ENCODE measurements around the gene ZDHHC11B. TPM values are rescaled to one million over a fixed set of nuclear protein-coding genes. Genes with fewer than 3 reads are reported as not detected.
"Not testable (repeated sequence)": the region's sequence is repeated elsewhere in the genome, so short reads cannot be mapped to it uniquely, and the experiment has no call there.

Gene ZDHHC11B
- polyA plus RNA-seq, 1 donor (not counting 4 experiments of a cell fraction or from before 2014, with no cell fraction given) = 0.18 TPM

GRCh38 chr5:690293-690692, 94.2 kb downstream of the ZDHHC11B start:
- H3K27ac ChIP-seq (ENCODE audit: control insufficient read depth, insufficient read depth, low read length); dilution Hi-C loops (cut with MboI; ENCODE audit: extremely low pct_ligation_motif_present, low sequenced_read_pairs); H3K4me2 ChIP-seq (ENCODE audit: control insufficient read depth, extremely low read depth, insufficient read depth, low read depth, low read length); DNase-seq (ENCODE audit: low read depth, low spot score); H3K79me2 ChIP-seq (ENCODE audit: control insufficient read depth, insufficient read depth, low read length); H3K4me3 ChIP-seq (ENCODE audit: control insufficient read depth in 2 of 3, extremely low read depth in 1 of 3, insufficient read depth in 2 of 3, low read depth in 1 of 3, low read length in 3 of 3); H4K20me1 ChIP-seq (ENCODE audit: control insufficient read depth, extremely low read depth, insufficient read depth, low read length); H3K9me3 ChIP-seq (ENCODE audit: control insufficient read depth, low read depth, low read length); H2AFZ ChIP-seq (ENCODE audit: control insufficient read depth, low read length); H3K36me3 ChIP-seq (ENCODE audit: control insufficient read depth in 2 of 2, extremely low read depth in 1 of 2, insufficient read depth in 2 of 2, low read length in 2 of 2); H3K9me1 ChIP-seq (ENCODE audit: control insufficient read depth, extremely low read depth, insufficient read depth, low read length); H3K9ac ChIP-seq (ENCODE audit: control insufficient read depth, extremely low read depth, insufficient read depth, low read length); H3K27me3 ChIP-seq (ENCODE audit: control insufficient read depth, extremely low read depth, insufficient read depth, low read length); H3K4me1 ChIP-seq (ENCODE audit: control insufficient read depth, extremely low read depth, insufficient read depth, low read length): not testable (repeated sequence)
- peak; percentile 49 for FAIRE-seq

DNA sequence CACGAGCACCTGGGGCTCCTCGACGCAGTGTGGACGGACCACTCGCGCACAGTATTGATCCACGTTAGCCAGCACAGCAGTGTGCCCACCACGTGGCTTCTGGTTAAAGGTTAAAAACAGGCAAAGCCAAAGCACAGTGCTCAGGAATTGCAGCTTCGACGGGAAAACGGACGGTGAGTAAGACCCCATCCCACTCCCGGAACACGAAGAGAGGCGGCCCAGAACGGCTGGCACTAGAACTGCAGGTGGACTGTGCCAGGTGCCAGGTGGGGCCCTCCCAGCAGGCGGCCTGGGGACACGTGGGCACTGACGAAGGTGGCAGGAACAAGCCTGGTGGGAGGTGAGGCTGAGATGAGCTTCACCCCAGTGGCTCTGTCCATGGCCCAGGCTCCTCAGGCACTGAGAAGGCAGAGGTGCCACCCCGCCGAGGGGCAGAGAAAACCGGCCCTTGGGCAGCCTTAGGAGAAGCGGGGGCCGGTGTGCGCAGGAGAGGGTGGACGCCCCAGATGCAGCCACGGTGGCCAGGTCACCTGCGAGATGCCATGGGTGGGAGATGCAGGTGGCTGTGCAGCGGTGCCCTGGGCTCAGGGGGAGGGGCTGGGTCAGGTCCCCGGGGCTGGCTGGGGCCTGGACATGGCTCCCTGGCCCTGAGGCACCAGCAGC, 96.0 kb downstream of the ZDHHC11B start:
- DNase-seq (ENCODE audit: low read depth, low spot score); FAIRE-seq: not testable (repeated sequence)

DNA sequence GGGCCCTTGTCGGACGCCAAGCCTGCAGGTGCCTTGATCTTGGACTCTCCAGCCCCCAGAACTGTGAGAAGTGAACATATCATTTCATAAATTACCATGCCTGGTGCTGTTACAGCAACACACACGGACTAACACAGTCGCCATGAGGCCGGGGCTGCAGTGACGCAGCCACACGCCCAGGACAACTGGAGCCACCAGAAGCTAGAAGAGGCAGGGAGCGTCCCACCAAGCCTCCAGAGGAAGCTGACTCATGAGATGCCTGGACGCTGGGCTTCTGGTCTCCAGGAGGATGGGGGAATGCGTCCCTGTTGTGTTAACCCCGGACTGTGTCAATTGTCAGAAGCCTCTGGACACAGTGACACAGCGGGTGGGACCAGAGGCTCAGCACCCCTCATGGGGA, 97.6 kb downstream of the ZDHHC11B start:
- H3K79me2 ChIP-seq (ENCODE audit: control insufficient read depth, insufficient read depth, low read length); H4K20me1 ChIP-seq (ENCODE audit: control insufficient read depth, extremely low read depth, insufficient read depth, low read length); DNase-seq (ENCODE audit: low read depth, low spot score); H3K9me1 ChIP-seq (ENCODE audit: control insufficient read depth, extremely low read depth, insufficient read depth, low read length); H3K4me1 ChIP-seq (ENCODE audit: control insufficient read depth, extremely low read depth, insufficient read depth, low read length); H3K27ac ChIP-seq (ENCODE audit: control insufficient read depth, insufficient read depth, low read length); H3K4me3 ChIP-seq (ENCODE audit: control insufficient read depth in 2 of 3, extremely low read depth in 1 of 3, insufficient read depth in 2 of 3, low read depth in 1 of 3, low read length in 3 of 3); H3K9me3 ChIP-seq (ENCODE audit: control insufficient read depth, low read depth, low read length); H3K27me3 ChIP-seq (ENCODE audit: control insufficient read depth, extremely low read depth, insufficient read depth, low read length); H3K9ac ChIP-seq (ENCODE audit: control insufficient read depth, extremely low read depth, insufficient read depth, low read length); dilution Hi-C loops (cut with MboI; ENCODE audit: extremely low pct_ligation_motif_present, low sequenced_read_pairs); H3K36me3 ChIP-seq (ENCODE audit: control insufficient read depth in 2 of 2, extremely low read depth in 1 of 2, insufficient read depth in 2 of 2, low read length in 2 of 2); H2AFZ ChIP-seq (ENCODE audit: control insufficient read depth, low read length); H3K4me2 ChIP-seq (ENCODE audit: control insufficient read depth, extremely low read depth, insufficient read depth, low read depth, low read length); FAIRE-seq: not testable (repeated sequence)

More for the DNA sequence above, 96.0 kb downstream of the ZDHHC11B start:
- H3K9me3 ChIP-seq (ENCODE audit: control insufficient read depth, low read depth, low read length); H3K4me2 ChIP-seq (ENCODE audit: control insufficient read depth, extremely low read depth, insufficient read depth, low read depth, low read length); H3K36me3 ChIP-seq (ENCODE audit: control insufficient read depth in 2 of 2, extremely low read depth in 1 of 2, insufficient read depth in 2 of 2, low read length in 2 of 2); H3K27ac ChIP-seq (ENCODE audit: control insufficient read depth, insufficient read depth, low read length); H3K79me2 ChIP-seq (ENCODE audit: control insufficient read depth, insufficient read depth, low read length); H3K4me3 ChIP-seq (ENCODE audit: control insufficient read depth in 2 of 3, extremely low read depth in 1 of 3, insufficient read depth in 2 of 3, low read depth in 1 of 3, low read length in 3 of 3); H3K27me3 ChIP-seq (ENCODE audit: control insufficient read depth, extremely low read depth, insufficient read depth, low read length); dilution Hi-C loops (cut with MboI; ENCODE audit: extremely low pct_ligation_motif_present, low sequenced_read_pairs); H3K9me1 ChIP-seq (ENCODE audit: control insufficient read depth, extremely low read depth, insufficient read depth, low read length); H3K4me1 ChIP-seq (ENCODE audit: control insufficient read depth, extremely low read depth, insufficient read depth, low read length); H3K9ac ChIP-seq (ENCODE audit: control insufficient read depth, extremely low read depth, insufficient read depth, low read length); H2AFZ ChIP-seq (ENCODE audit: control insufficient read depth, low read length); H4K20me1 ChIP-seq (ENCODE audit: control insufficient read depth, extremely low read depth, insufficient read depth, low read length): not testable (repeated sequence)

- H3K9ac ChIP-seq (ENCODE audit: control insufficient read depth, extremely low read depth, insufficient read depth, low read length); dilution Hi-C loops (cut with MboI; ENCODE audit: extremely low pct_ligation_motif_present, low sequenced_read_pairs); H2AFZ ChIP-seq (ENCODE audit: control insufficient read depth, low read length); H3K36me3 ChIP-seq (ENCODE audit: control insufficient read depth in 2 of 2, extremely low read depth in 1 of 2, insufficient read depth in 2 of 2, low read length in 2 of 2); DNase-seq (ENCODE audit: low read depth, low spot score); H3K9me3 ChIP-seq (ENCODE audit: control insufficient read depth, low read depth, low read length); H4K20me1 ChIP-seq (ENCODE audit: control insufficient read depth, extremely low read depth, insufficient read depth, low read length); FAIRE-seq; H3K9me1 ChIP-seq (ENCODE audit: control insufficient read depth, extremely low read depth, insufficient read depth, low read length); H3K4me1 ChIP-seq (ENCODE audit: control insufficient read depth, extremely low read depth, insufficient read depth, low read length); H3K27ac ChIP-seq (ENCODE audit: control insufficient read depth, insufficient read depth, low read length); H3K4me3 ChIP-seq (ENCODE audit: control insufficient read depth in 2 of 3, extremely low read depth in 1 of 3, insufficient read depth in 2 of 3, low read depth in 1 of 3, low read length in 3 of 3); H3K27me3 ChIP-seq (ENCODE audit: control insufficient read depth, extremely low read depth, insufficient read depth, low read length); H3K4me2 ChIP-seq (ENCODE audit: control insufficient read depth, extremely low read depth, insufficient read depth, low read depth, low read length); H3K79me2 ChIP-seq (ENCODE audit: control insufficient read depth, insufficient read depth, low read length): not testable (repeated sequence)
These were observed 98.4 kb downstream of the ZDHHC11B start for GRCh38 chr5:686172-686523.

Data from keratinocyte (primary cell).